ENCODE data around the gene DOCK1.

The DOCK1 gene

GRCh38 chr10:127372361-127372760 is 467.1 kb downstream of the DOCK1 start:
- no peak overlapping the region for H3K4me3 ChIP-seq (ENCODE audit: low read depth, low read length)

DNA sequence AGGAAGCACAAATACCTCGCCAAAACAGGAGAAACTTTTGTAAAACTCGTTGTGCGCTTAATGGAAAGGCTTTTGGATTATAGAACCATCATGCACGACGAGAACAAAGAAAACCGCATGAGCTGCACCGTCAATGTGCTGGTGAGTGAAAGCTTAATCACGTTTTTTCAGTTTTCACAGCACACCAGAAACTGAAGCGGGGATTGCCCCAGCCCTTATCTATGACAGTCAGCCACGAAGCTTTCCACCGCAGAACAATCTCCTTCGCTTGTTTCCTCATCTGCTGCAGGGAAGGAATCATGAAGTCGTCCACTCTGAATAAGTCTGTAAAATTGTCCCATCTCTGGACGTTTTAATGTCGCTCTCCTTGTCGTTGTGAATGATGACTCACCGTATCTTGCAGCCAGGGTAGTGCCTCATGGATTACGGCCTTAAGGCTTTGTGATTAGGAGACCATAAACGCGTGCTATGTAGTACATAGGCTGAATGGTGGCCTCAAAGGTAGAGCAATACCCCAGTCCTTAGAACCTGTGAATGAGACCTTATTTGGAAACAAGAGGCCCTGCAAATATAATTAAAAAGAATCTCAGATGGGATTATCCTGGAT is 468.9 kb downstream of the DOCK1 start:
- H3K4me3 ChIP-seq (ENCODE audit: low read depth, low read length): no peak overlapping the region

- no peak overlapping the region for H3K4me3 ChIP-seq (ENCODE audit: low read depth, low read length)
Measured at GRCh38 chr10:127374901-127375300, 469.7 kb downstream of the DOCK1 start.

GRCh38 chr10:127375461-127375860 is 470.2 kb downstream of the DOCK1 start:
- H3K4me3 ChIP-seq (ENCODE audit: low read depth, low read length): no peak overlapping the region

DNA sequence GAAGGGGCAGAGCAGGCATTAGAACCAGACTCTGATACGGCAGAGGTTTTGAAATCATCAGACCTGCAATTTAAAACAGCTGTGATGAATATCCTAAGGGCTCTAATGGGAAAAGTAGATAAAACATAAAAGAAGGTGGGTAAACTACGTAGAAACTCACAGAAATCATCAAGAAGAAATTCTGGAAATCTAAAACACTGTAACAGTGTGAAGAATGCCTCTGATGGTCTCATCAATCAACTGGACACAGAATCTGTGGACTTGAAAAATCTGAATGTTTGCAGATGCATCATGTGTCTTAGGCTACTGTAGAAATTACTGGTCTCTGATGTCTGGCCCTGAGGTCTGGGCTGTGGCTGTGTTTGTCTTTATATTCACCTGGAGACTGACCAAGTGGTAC is 470.8 kb downstream of the DOCK1 start:
- no peak overlapping the region for H3K4me3 ChIP-seq (ENCODE audit: low read depth, low read length)

- H3K4me3 ChIP-seq (ENCODE audit: low read depth, low read length): no peak overlapping the region
Measured at GRCh38 chr10:127378628-127379027, 473.4 kb downstream of the DOCK1 start.

DNA sequence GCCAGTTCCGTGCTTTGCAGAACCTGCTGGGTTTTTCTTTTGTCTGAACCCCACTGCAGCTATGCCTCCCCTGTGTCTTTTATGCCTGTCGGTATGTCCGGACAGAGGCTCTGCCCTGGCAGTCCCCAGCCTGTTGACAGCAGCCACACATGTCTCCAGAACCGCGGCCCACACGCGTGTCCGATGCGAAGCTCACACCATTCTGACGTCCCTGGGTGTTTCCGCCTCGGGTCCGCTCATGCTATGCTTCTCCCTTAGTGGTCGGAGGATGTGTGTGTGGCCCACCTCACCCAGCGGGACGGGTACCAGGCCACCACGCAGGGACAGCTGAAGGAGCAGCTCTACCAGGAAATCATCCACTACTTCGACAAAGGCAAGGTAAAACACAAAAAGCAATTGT is 479.3 kb downstream of the DOCK1 start:
- H3K4me3 ChIP-seq (ENCODE audit: low read depth, low read length): no peak overlapping the region

DNA sequence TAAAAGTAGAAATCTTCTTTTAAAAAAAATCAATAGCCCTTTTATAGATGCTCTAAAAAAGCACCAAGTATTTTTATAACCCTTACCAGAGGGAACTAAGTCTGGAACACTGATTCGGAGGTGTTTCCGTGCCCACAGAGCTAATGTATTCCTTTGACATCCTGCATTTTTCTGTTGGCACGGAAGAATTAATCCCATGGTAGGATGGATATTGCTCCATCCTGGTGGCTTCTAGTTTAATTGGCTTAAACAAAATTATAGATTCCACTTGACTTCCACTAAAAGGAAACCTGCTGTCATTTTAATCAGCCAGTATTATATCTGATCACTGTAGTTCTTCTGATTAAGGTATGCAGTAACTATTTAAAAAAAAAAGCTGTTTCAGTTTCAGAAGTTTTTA is 479.8 kb downstream of the DOCK1 start:
- H3K4me3 ChIP-seq (ENCODE audit: low read depth, low read length): no peak overlapping the region

- no peak overlapping the region for H3K4me3 ChIP-seq (ENCODE audit: low read depth, low read length)
Measured at GRCh38 chr10:127386606-127387327, 481.5 kb downstream of the DOCK1 start.

GRCh38 chr10:127391875-127392274 is 486.6 kb downstream of the DOCK1 start:
- no peak overlapping the region for H3K4me3 ChIP-seq (ENCODE audit: low read depth, low read length)

GRCh38 chr10:127392351-127393235 is 487.4 kb downstream of the DOCK1 start:
- H3K4me3 ChIP-seq (ENCODE audit: low read depth, low read length): no peak overlapping the region

DNA sequence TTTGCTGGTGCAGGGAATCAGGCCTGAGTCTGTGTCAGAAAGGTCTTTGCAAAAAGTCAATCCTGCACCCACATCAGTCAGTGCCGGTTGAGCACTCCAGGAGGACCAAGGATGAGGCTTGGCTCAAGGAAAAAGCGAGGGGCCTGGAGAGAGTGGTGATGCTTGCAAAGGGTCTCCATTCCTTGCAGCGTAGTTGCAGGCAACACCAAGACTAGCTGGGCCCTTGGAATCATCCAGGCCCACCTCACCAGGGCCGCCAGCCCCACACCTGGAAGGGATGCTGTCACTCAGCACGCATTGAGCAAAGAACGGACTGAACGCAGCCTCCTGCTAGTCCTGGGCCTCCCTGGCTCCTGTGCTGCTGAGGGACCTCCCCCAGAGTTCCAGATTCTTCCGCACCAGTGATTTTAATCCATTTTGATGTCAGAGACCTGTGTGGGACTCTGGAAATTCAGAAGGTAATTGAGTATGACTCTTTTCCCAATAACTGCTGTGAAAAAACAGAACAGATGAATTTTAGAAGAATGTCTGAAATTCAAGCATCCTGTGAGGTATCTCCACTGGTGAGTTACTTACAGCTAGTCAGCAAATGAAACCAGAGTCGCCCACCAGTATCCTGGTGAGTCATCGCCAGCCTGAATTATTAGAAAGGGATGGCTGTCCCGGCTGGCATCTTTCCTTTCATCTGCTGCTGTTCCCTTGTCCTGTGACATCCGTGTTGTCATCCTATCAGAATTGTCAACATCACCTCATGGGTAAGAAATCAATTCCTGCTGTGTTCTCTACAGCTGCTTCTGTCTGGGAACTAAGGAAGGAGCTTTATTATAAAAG is 493.1 kb downstream of the DOCK1 start:
- H3K4me3 ChIP-seq (ENCODE audit: low read depth, low read length): no peak overlapping the region

GRCh38 chr10:127398971-127399365 is 493.7 kb downstream of the DOCK1 start:
- no peak overlapping the region for H3K4me3 ChIP-seq (ENCODE audit: low read depth, low read length)

DNA sequence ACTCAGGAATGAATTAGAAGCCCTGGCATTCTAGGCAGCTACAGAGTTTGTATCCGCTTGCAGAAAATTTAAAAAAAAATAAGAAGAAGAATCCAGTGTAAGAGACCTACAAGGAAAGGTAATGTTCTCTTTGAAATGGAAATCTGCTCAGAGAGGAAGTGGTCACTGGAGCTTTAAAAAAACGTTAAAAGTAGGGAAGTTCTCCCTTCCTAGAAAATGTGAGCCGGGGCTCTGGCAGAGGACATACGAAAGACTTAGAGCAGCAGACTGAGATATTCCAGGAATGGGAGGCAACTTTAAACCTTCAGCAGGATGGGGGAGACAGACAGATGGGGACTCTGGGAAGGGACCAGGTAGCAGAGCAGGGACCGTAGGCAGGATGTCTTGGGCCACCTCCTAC is 494.4 kb downstream of the DOCK1 start:
- no peak overlapping the region for H3K4me3 ChIP-seq (ENCODE audit: low read depth, low read length)

DNA sequence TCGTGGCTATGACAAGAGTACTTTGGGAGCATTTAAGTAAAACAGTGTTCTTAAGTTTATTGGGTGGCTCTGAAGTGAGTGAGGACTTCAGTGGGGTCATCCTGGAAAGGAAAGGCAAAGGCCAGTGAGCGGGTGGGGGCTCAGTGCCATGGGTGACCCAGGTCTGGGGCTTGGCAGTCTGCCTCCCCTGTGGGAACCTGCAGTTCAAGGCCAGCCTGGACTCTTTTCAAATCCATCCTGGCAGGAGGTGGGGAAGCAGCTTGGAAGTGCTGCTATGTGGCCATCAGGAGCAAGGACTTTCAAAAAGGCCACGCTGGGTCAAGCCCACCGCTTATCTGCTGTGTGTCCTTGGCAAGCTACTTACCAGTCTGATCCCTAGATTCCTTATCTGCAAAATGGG is 495.0 kb downstream of the DOCK1 start:
- no peak overlapping the region for H3K4me3 ChIP-seq (ENCODE audit: low read depth, low read length)

- H3K4me3 ChIP-seq (ENCODE audit: low read depth, low read length): no peak overlapping the region
Measured at GRCh38 chr10:127402596-127403409, 497.6 kb downstream of the DOCK1 start.

- no peak overlapping the region for H3K4me3 ChIP-seq (ENCODE audit: low read depth, low read length)
Measured at GRCh38 chr10:127405221-127405620, 500.0 kb downstream of the DOCK1 start.

DNA sequence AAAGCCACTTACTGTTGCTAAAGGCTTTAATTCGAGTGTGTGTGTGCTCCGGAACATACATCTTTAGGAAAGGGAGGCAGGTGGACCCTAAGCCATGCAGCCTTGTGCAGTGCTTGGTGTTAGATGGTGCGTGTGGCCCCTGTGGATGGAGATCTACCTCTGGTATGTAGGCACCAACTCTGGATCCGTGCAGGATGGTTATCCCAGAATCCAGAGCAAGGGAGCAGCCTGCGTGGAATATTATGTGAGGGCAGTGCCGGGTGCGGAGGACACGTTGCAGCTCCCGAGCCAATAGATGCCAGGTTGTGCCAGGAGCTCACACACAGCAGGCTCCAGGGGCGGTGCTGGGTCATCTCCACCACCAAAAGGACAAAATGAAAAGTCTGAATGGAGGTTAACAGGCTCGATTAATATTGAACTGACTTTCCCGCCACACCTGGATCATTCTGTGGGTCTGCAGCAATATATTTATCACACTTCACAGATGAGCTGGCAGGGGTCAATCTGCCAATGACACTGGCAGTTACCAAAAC is 500.9 kb downstream of the DOCK1 start:
- H3K4me3 ChIP-seq (ENCODE audit: low read depth, low read length): no peak overlapping the region

DNA sequence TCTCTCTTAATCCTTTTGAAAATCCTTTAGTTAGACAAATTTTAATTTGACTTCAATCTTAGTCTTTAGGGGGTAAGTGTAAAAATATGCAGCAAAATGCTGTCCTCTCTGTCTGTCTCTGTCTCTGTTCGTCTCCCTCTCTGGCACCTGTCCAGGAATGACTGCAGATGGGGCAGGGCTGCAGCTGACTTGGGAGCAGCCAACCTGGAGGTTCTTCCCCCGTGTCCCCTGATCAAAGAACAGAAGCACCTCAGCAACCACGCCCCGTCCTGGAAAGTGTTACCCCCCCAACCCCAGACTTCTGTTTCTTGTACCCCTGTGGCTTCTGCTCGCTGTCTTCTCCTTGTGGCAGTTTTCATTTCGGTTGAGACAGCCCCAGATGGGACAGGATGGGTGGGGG is 502.3 kb downstream of the DOCK1 start:
- no peak overlapping the region for H3K4me3 ChIP-seq (ENCODE audit: low read depth, low read length)

Measured in iPS-11a (cell line).